GM12865 (cell line): Measurements from ENCODE around the gene ARHGEF7.

Experiments
- DNase-seq: peaks from one replicate; pipeline ENCODE4 v3.0.0; 2010; ENCODE audit warnings: low read depth
- H3K4me3 ChIP-seq: 2 replicates; pipeline ENCODE4 v1.5.1; 2011; ENCODE audit warnings: mild to moderate bottlenecking, low read depth, low read length, control low read depth
- CTCF ChIP-seq: IDR thresholded peaks from 2 replicates; pipeline ENCODE4 v1.5.1; 2011; ENCODE audit warnings: low read length, control low read depth, low read depth, inconsistent platforms; ENCODE audit not compliant: insufficient read depth; ENCODE audit errors: missing control alignments

The ARHGEF7 gene

GRCh38 chr13:111319521-111319920 is 204.4 kb downstream of the ARHGEF7 start:
- H3K4me3 ChIP-seq = no peak overlapping the region
- no peak for TF ChIP-seq CTCF
- DNase-seq = no peak

- DNase-seq = no peak
- H3K4me3 ChIP-seq = no peak within 1 kb of the TSS
- TF ChIP-seq CTCF = no peak
Measured at GRCh38 chr13:111319998-111320911, 205.1 kb downstream of the ARHGEF7 start, which contains the start of gene TEX29. Gene TEX29, plus strand, starts transcription at chr13:111320642. Its CDS starts 249 bp downstream, at chr13:111320891.

- no peak overlapping the region for H3K4me3 ChIP-seq
- no peak for TF ChIP-seq CTCF
- no peak for DNase-seq
Measured at GRCh38 chr13:111322001-111322915, 207.1 kb downstream of the ARHGEF7 start.

GRCh38 chr13:111322916-111323331 is 207.8 kb downstream of the ARHGEF7 start:
- H3K4me3 ChIP-seq = no peak overlapping the region
- no peak for DNase-seq

GRCh38 chr13:111323549-111323948 is 208.4 kb downstream of the ARHGEF7 start:
- no peak overlapping the region for H3K4me3 ChIP-seq
- no peak for DNase-seq
- TF ChIP-seq CTCF = no peak

More at GRCh38 chr13:111322916-111323331, 207.8 kb downstream of the ARHGEF7 start:
- TF ChIP-seq CTCF = no peak

GRCh38 chr13:111323950-111324651 is 209.0 kb downstream of the ARHGEF7 start:
- DNase-seq = no peak
- H3K4me3 ChIP-seq = no peak overlapping the region

More at GRCh38 chr13:111323950-111324651, 209.0 kb downstream of the ARHGEF7 start:
- no peak for TF ChIP-seq CTCF
